Stimulated activated CD4-positive, alpha-beta T cell treated with anti-CD3 and anti-CD28 coated beads, Interleukin-2, amount 100 ng/mL, for 48 hours (primary cell): Measurements from ENCODE around the gene CHST11.

Experiments
- DNase-seq, 2 donors: peaks; one replicate each; pipeline ENCODE4 v3.0.0-alpha.2; 2020

Gene CHST11

GRCh38 chr12:104637604-104638003, 180.9 kb downstream of the CHST11 start:
- DNase-seq: no peak

GRCh38 chr12:104638218-104638850, 181.6 kb downstream of the CHST11 start:
- no peak for DNase-seq

- no peak for DNase-seq
Observed at GRCh38 chr12:104638851-104639240, 182.1 kb downstream of the CHST11 start.

GRCh38 chr12:104640956-104641355, 184.2 kb downstream of the CHST11 start:
- DNase-seq: no peak

GRCh38 chr12:104641862-104642261, 185.1 kb downstream of the CHST11 start:
- DNase-seq: no peak

GRCh38 chr12:104643093-104643818, 186.5 kb downstream of the CHST11 start:
- DNase-seq: no peak

- DNase-seq: no peak
Observed at GRCh38 chr12:104643819-104644669, 187.3 kb downstream of the CHST11 start.

GRCh38 chr12:104648756-104649155, 192.0 kb downstream of the CHST11 start:
- DNase-seq: no peak

GRCh38 chr12:104649217-104649824, 192.6 kb downstream of the CHST11 start:
- no peak for DNase-seq

- DNase-seq: no peak
Observed at GRCh38 chr12:104649921-104650320, 193.2 kb downstream of the CHST11 start.

GRCh38 chr12:104650541-104650940, 193.8 kb downstream of the CHST11 start:
- DNase-seq: no peak

- DNase-seq: no peak
Observed at GRCh38 chr12:104651811-104652210, 195.1 kb downstream of the CHST11 start.

GRCh38 chr12:104652358-104652757, 195.6 kb downstream of the CHST11 start:
- DNase-seq: no peak

- no peak for DNase-seq
Observed at GRCh38 chr12:104652910-104653309, 196.2 kb downstream of the CHST11 start.

GRCh38 chr12:104653730-104654664, 197.2 kb downstream of the CHST11 start:
- no peak for DNase-seq

- no peak for DNase-seq
Observed at GRCh38 chr12:104654665-104655609, 198.2 kb downstream of the CHST11 start.

GRCh38 chr12:104656383-104656782, 199.6 kb downstream of the CHST11 start:
- no peak for DNase-seq

GRCh38 chr12:104656921-104657320, 200.2 kb downstream of the CHST11 start:
- no peak for DNase-seq

GRCh38 chr12:104657726-104658484, 201.2 kb downstream of the CHST11 start:
- no peak for DNase-seq

- DNase-seq: no peak
Observed at GRCh38 chr12:104659058-104659457, 202.3 kb downstream of the CHST11 start.
